ENCODE results near the gene PRDX1.

- no peak for TF ChIP-seq CTCF (IDR thresholded peaks at IDR 0.05)
- TF ChIP-seq EP300 (IDR thresholded peaks at IDR 0.05) = no peak
Observed at GRCh38 chr1:45541193-45541592, 19.5 kb upstream of the PRDX1 start.
